NCI-H345 treated with DMSO at 0.1 percent for 48 hours (cell line): Measurements from ENCODE around the gene IKZF2.

Experiments used
- DNase-seq: peaks from one replicate; lab custom pipeline; 2025; ENCODE audit not compliant: unreplicated experiment; lab: John Stamatoyannopoulos, UW

IKZF2 gene

DNA sequence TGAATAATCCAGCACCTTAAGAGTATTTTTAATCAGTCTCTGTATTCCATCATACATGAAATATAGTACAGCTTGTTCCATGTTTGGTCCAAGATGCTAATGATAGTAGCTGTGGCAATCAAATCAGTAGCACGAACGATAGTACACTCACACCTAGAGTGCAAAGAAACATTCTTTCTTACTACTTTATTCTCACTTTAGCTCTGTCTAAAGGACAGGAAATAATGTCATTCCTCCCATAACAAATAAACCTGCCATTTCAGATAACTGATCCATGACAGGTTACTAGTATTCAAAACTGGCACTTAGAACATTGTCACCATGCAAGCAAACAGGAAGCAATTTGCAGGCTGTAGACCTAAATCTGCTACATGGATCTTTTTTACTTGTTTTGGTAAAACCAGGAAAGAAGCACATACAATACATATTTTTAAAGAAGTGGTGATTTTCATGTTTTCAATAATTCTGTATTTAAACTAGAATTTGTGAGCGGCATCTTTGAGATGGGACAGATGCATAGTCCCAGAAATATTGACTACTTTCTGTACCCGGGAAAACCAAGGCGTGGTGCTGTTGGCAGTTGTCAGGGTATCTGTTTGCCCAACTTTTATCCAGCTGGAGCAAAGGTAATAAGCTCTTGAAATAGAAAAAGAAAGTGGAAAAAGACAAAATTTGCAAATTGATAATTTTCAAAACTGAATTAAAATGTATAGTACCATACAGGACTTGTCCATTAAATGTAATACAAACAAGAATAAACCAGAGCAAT lies 49.5 kb downstream of the IKZF2 start:
- DNase-seq = no peak

GRCh38 chr2:213101109-213101508 lies 50.3 kb downstream of the IKZF2 start:
- DNase-seq = no peak

DNA sequence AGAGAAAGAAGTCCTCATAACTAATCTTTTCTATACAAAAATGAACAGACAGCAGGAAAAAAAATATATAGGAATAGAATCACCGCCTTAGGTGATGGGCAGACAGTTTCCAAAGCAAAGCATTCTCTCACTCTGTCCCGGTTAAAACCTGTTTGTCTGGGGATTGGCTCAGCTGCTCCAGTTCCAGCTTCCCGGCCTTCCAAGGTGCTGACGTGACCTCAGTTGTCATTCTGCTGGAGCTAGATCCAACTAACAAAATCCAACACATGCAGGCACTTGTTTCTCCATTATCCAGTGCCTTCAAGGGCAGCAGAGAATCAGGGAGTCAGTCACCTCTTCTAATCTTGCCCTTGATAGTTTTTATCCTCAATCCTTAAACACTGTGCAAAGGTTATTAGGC lies 52.8 kb downstream of the IKZF2 start:
- DNase-seq = no peak

DNA sequence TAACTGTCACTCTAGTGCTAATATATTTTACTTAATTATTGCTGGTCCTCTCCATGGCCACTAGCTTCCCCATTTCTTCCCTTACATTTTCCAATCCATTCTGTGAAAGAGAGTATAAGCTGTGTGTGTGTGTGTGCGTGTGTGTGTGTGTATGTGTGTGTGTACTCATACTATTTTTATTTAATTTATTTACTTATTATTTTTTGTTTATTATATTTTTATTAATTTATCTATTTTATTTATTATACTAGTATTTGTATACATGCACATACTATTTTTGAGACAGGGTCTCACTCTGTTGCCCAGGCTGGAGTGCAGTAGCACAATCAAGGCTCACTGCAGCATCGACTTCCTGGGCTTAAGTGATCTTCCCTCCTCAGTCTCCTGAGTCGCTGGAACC lies 59.6 kb downstream of the IKZF2 start:
- DNase-seq = no peak

DNA sequence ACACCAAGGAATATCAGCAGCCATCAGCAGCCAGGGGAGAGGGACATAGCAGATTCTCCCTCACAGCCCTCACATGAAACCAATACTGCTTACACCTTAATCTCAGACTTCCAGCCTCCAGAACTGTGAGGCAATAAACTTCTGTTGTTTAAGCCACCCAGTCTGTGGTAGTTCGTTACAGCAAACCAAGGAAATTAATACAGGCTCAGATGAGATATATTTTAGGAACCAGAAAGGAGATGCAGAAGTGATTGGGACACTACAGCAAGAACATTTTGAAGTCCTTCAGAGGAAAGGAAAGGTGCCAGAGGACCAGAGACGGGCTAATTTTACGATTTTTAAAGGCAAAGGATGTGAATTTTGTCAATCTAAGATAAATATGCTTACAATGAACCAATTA lies 60.6 kb downstream of the IKZF2 start:
- no peak for DNase-seq

DNA sequence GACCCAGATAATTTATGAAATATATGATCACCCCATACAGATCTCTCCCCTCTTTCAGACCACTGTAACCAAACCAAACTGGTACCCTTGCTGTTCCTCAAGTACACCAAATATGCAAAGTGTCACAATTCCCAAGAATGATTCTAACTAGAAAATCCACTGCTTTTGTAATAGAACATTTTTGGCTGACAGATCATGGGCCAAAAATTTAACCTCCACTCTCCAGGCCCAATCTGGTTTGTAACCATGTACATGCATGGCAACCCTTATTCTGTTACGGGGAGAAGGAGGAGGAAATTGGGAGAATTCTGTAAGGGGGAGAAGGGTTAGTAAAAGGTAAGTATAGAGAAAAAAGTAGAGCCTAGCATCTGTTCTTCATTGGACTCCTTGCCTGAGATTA lies 62.0 kb downstream of the IKZF2 start:
- DNase-seq = no peak

DNA sequence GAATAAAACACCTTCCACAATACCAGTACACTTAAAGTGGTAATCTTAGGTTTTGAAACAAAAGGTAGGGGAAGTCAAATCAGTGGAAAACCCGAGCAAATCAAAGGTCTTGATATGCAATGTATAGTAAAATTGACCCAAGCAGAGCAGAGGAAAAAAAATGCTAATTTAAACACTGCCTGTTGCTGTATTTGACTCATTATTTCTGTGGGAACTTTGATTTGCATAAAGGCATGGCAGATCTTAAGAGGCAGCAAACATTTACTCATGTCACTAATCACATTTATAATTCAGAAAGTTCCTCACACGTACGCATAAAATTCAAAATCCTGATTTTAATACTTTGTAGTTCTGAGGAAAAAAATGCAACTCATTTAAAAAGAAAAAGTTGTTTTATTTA lies 64.4 kb downstream of the IKZF2 start:
- DNase-seq = no peak

GRCh38 chr2:213086571-213086970 lies 64.8 kb downstream of the IKZF2 start:
- DNase-seq = no peak

DNA sequence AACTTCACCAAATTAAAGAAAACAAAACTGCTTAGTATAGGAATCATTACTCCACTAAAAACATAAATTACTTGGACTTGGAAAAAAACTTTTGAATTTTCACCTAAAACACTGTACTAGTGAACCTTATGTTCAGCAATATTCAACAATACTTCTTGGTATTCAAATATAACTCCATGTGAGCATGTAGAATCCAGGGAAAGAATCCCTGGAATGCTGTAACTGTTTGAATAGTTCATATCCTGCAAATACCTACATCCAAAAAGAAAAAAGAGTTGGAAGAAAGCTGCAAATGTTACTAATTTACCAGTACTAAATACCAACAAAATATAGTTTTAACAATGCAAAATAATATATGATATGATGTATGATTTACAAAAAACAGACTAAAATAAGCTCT lies 65.4 kb downstream of the IKZF2 start:
- no peak for DNase-seq

DNA sequence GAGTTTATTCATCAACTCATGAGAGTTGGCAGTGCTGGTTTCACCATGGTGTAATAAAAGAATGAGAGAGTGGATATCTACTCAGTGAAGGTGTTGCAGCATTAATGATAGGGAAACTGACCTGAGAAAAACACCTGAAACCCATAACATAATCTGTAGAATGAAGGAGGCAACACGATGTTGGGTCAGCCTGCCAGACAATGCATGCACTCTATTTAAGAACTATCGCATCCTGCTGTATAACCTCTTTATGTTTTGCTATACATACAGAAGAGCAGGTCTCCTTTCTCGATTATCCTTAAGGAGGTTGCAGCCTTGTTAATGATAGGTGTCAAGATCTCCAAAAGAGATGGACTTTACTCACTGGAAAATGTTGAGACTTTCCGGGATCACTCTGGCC lies 65.9 kb downstream of the IKZF2 start:
- no peak for DNase-seq

GRCh38 chr2:213084261-213084660 lies 67.2 kb downstream of the IKZF2 start:
- no peak for DNase-seq

DNA sequence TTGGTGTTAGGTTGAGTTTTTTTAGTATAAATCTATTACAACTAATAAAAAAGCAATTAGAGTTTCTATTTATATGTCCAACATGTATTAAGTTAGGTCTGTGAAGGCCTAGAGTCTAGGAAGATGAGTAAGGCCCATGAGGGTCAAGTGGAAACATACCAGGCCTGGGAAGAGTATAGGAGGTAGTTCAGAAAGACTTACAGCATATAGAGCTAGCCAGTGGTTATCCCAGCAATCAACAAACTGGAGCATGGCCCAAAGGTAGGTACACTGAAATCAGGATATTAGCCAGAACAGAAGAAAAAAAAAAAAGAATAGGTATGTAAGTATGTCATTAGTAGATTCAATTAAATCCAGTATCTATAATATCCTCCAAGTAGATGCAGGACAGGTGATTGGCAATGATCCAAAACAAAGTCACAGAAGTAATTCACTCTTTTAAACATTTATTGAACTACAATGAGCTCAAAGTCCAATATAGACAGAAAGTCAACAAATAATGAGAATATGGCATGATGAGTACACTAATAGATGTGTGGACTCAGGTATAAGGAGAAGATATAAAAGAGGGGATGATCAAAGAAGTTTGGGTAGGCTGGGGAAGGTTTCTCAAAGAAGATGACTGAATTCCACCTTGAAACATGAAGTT lies 70.3 kb downstream of the IKZF2 start:
- DNase-seq = no peak

DNA sequence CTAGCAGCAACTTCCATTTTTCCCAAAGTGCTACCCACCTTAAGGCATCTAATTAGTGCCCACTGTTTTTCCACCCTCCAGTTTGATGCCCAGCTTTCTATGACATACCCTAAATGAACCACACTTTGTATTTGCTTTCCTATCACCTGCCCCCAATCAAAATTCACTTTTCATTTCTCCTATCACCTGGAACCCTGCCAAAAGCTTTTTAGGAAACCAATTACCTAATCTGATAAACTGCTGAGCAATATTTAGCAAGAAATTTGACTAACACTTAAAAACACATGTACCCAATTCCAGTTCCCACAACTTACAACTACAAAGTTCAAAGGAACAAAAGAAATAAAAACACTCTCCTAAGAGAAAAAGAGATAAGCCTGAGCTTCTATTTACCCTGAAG lies 71.7 kb downstream of the IKZF2 start:
- DNase-seq = no peak

DNA sequence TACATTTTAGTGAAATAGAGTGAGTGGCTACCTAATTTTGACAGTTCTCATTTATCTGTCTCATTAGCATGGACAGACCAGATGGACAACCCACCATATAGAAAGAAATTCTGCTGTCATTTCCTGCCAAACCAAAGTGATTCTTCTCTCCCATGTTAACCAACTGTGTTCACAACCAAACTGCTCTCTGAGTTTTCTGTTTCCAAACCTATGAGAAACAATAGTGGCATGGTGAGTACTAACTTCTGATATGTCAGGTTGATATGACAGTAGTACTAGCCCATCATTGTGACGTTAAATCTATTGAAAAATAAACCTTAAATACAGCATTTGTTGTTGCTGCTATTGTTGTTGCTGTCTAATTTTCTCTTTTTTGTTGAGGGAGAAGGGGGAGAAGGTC lies 72.7 kb downstream of the IKZF2 start:
- no peak for DNase-seq

DNA sequence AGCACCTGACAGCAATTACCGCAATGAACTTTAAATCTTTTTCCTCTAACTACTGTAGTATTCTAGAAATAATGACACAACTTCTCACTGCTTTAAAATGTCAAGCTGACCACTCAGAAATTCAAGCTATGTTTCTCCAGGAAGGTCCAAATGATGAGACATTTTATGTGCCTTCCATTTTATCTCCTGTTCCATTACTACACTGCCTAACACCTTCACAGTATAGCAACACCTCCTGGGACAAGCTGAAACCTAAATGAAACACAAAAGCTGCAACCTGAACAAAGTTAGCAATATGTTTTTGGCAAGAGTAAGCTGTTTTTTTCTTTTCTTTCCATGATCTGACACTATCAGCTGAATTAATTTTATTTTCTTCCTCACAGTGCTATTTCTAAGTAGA lies 81.9 kb downstream of the IKZF2 start:
- no peak for DNase-seq

GRCh38 chr2:213068676-213069359 lies 82.6 kb downstream of the IKZF2 start:
- DNase-seq = no peak

DNA sequence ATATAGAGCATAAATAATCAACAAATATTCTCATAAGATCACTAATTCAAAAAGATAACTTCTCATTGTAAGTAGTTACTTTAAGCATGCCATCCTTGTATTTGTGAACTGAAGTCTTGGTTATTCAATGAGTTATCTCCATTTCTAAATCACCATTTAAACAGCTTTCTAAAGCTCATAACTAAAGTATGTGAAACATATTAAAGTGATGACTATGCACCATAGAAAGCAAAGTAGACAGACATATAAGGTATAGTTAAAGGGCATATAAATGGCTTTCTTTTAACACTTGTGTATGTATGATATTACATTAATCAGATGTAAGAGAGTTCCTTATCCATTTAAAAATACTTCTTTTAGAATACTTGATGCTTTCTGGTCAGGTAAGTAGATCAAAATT lies 83.5 kb downstream of the IKZF2 start:
- DNase-seq = no peak

- DNase-seq = no peak
Observed at GRCh38 chr2:213066443-213066743, 85.0 kb downstream of the IKZF2 start.

GRCh38 chr2:213065583-213066442 lies 85.6 kb downstream of the IKZF2 start:
- DNase-seq = no peak

DNA sequence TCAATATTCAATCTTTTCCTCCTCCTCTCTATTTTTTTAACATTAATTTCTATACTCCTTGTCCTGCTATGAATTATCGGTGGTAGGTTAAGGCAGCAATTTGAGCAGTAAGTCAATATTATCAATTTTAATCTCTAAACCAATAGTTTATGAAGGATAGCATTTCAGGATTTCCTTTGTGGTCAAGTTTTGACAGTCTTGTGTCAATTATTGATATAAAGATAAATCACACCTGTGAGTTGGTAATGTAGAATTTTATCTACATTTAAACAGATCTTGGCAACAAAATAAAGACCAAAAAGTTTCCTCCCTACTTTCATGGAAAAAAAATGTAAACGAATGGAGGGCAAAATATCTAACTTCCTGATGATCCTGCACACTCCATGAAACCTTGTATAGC lies 87.3 kb downstream of the IKZF2 start:
- DNase-seq = no peak

DNA sequence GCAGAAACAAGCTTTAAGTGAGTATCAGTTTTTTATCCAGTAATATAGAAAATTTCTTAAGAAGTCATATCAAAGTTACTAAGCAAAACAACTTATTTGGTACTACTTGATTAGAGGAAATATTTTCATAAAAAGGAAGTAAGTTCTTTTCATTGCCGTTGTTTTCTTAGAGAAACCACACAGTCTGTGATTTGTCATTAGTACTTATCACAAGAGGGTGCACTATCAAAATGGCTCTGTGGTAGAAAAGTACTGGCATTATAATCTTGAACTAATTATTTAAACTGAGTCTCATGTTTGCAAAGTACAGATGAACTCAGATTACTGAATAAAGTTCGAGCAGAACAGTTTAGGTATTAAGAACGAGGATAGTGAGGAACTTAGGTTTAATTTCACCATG lies 93.4 kb downstream of the IKZF2 start:
- no peak for DNase-seq

GRCh38 chr2:213046431-213046830 lies 105.0 kb downstream of the IKZF2 start:
- DNase-seq = no peak
